BLaER1 (cell line): ENCODE results near the gene MPHOSPH10.
"Not testable (repeated sequence)": the region's sequence is repeated elsewhere in the genome, so short reads cannot be mapped to it uniquely, and the experiment has no call there.

Experiments used
- H3K27ac ChIP-seq: shearing (Covaris generic); formaldehyde crosslinking; 2 replicates; pipeline ENCODE4 v1.8.1; 2022
- H3K27me3 ChIP-seq: shearing (Covaris generic); formaldehyde crosslinking; 2 replicates; pipeline ENCODE4 v1.8.1; 2022
- H3K36me3 ChIP-seq: shearing (Covaris generic); formaldehyde crosslinking; 2 replicates; pipeline ENCODE4 v1.8.1; 2022
- H3K4me1 ChIP-seq: shearing (Covaris generic); formaldehyde crosslinking; 2 replicates; pipeline ENCODE4 v1.8.1; 2022
- H3K4me2 ChIP-seq: shearing (Covaris generic); formaldehyde crosslinking; 2 replicates; pipeline ENCODE4 v1.8.1; 2022
- H3K4me3 ChIP-seq: shearing (Covaris generic); formaldehyde crosslinking; 2 replicates; pipeline ENCODE4 v1.8.1; 2022
- H3K9ac ChIP-seq: shearing (Covaris generic); formaldehyde crosslinking; 2 replicates; pipeline ENCODE4 v1.8.1; 2022
- H3K9me3 ChIP-seq: shearing (Covaris generic); formaldehyde crosslinking; 2 replicates; pipeline ENCODE4 v1.8.1; 2022
- H4K20me1 ChIP-seq: shearing (Covaris generic); formaldehyde crosslinking; 2 replicates; pipeline ENCODE4 v1.8.1; 2022
- Cebpa-rat ChIP-seq: shearing (Covaris generic); IDR thresholded peaks from 2 replicates; pipeline ENCODE4 v1.8.1; 2022

MPHOSPH10 gene

DNA sequence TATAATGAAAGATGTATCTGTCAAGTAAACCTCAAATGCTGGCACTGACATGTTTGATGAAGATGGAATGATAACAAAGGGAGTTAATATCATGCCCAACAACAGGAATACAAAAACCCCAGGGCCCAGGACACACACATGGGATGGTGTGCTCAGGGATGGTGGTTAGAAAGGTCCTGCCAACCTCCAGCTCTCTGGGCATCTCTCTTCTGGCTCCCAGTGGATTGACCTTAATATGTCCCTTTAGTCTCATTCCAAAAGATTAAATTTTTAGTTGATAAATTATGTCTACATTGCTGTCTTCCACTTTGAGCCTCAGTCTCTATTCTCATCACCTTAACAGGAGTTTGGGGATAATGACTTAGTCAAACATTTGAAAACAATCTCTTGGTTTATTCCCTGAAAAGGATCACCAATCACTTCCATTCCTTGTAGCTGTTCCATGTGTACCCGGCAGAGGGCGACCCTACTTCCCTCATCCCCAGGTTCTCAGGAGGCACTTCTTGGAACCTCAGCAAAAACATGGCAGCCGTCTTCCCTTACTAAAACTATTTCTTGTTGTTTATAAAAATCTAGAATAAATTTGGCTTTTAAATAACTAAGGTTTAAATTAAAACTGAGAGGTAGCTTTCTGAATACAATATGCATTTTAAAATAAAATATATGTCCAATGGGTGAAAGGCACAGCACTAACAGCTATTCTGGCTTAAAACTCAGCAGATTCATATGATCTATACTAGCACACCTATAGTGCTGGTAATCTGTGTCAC lies 30.1 kb upstream of the MPHOSPH10 start:
- Histone ChIP-seq H4K20me1 (no peaks in the 10 kb centered on the region), H3K4me1 (peaks cover 6% of the 10 kb centered on the region; the same call in 1 of the 2 replicates), H3K4me2 (no peak overlapping the region), H3K27ac (no peak overlapping the region), H3K9me3 (peaks cover 10% of the 10 kb centered on the region; the same call in 1 of the 2 replicates), H3K36me3 (no peaks in the 10 kb centered on the region), H3K4me3 (no peak overlapping the region), H3K9ac (no peak overlapping the region), H3K27me3 (no peaks in the 10 kb centered on the region)
- TF ChIP-seq Cebpa-rat: no peak

DNA sequence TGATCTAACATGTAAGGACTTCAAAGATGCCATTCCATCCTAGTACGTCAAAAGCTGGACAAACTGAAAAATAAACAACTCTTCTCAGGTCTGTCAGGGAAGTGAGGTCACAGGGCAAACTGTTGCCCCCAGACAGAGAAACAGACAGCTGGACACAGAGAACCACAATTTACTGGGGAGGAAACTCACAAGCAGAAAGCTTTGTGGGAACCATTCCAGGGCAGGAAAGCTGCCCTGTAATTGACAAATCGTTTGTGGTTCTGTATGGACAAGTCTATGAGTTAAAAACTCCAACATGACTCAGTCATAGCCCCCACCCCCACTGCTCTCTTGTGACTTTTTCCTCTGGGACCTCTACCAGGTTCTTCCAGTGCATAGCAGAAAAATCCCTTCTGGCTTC lies 28.8 kb upstream of the MPHOSPH10 start:
- Histone ChIP-seq H3K9ac (no peak overlapping the region), H4K20me1 (no peaks in the 10 kb centered on the region), H3K4me2 (no peak overlapping the region), H3K36me3 (no peaks in the 10 kb centered on the region), H3K27ac (no peak overlapping the region), H3K27me3 (no peaks in the 10 kb centered on the region), H3K4me3 (no peak overlapping the region), H3K9me3 (peaks cover 15% of the 10 kb centered on the region; the same call in 1 of the 2 replicates), H3K4me1 (peaks cover 6% of the 10 kb centered on the region; the same call in 1 of the 2 replicates)
- no peak for TF ChIP-seq Cebpa-rat

DNA sequence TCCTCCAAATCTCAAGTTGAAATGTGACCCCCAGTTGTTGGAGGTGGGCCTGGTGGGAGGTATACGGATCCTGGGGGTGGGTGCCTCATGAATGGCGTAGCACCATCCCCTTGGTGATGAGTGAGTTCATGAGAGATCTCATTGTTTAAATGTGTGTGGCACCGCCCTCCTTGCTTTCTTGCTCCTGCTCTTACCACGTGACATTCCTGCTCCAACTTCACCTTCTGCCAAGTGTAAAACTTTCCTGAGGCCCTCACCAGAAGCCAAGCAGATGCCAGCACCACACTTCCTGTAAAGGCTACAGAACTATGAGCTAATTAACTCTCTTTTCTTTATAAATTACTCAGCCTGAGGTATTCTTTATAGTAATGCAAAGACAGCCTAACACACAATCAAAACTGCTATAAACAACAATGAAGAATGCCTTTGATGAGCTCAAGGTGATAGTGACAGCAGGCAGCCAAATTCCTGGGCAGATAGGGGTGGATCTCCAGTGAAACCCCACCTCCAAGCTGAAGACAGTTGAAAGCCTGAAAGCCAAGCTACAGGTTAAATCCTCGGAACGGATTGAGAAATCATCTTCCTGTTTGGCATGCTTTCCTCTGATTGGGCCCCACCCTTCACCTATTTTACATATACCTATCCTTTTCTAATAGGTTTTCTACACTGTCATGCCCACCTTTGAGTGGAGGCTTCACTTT lies 27.3 kb upstream of the MPHOSPH10 start:
- H3K4me3 ChIP-seq: no peak overlapping the region
- no peaks in the 10 kb centered on the region for H3K27me3 ChIP-seq
- H3K9ac ChIP-seq: no peak overlapping the region
- no peaks in the 10 kb centered on the region for H3K36me3 ChIP-seq
- no peaks in the 10 kb centered on the region for H4K20me1 ChIP-seq
- TF ChIP-seq Cebpa-rat: no peak
- H3K27ac ChIP-seq: no peak overlapping the region
- peaks cover 6% of the 10 kb centered on the region; the same call in 1 of the 2 replicates for H3K4me1 ChIP-seq
- no peak overlapping the region for H3K4me2 ChIP-seq
- H3K9me3 ChIP-seq: peaks cover 15% of the 10 kb centered on the region; the same call in 1 of the 2 replicates

DNA sequence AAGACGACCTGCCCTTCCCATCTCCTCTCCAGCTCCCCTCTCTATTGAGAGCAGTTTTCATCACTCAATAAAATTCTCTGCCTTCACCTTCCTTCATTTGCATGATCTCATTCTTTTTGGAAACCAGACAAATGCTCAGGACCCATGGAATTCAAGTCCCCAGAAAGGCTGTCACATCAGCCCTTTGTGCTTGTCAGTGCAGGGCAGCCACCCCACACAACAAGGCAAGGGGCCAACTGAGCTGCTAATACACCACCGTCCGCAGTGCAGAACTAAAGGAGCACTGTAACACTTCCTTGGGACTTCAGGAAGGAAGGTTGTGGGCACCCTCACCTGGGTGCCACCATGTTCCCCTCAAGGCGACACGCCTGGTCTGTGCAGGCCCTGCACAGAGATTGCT lies 26.6 kb upstream of the MPHOSPH10 start:
- Histone ChIP-seq H3K9ac (no peak overlapping the region), H3K36me3 (0 out of 2 replicates have a peak, but pooled peaks cover 5% of the 10 kb centered on the region), H3K27me3 (no peaks in the 10 kb centered on the region), H3K4me1 (peaks cover 6% of the 10 kb centered on the region; the same call in 1 of the 2 replicates), H3K4me2 (no peak overlapping the region), H3K4me3 (no peak overlapping the region), H3K27ac (no peak overlapping the region), H3K9me3 (peaks cover 15% of the 10 kb centered on the region; the same call in 1 of the 2 replicates), H4K20me1 (no peaks in the 10 kb centered on the region)
- TF ChIP-seq Cebpa-rat: no peak

DNA sequence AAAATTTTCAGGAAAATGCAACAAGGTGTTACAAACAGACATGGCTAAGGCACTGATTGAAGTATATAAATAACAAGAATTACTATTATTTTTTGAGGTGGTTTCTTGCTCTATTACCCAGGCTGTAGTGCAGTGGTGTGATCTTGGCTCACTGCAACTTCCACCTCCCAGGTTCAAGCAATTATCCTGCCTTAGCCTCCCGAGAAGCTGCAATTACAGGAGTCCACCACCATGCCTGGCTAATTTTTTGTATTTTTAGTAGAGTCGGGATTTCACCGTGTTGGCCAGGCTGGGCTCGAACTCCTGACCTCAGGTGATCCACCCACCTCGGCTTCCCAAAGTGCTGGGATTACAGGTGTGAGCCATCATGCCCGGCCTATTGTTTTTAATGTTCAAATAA lies 24.0 kb upstream of the MPHOSPH10 start:
- not testable (repeated sequence) for H3K4me3 ChIP-seq, H3K27me3 ChIP-seq, H4K20me1 ChIP-seq

DNA sequence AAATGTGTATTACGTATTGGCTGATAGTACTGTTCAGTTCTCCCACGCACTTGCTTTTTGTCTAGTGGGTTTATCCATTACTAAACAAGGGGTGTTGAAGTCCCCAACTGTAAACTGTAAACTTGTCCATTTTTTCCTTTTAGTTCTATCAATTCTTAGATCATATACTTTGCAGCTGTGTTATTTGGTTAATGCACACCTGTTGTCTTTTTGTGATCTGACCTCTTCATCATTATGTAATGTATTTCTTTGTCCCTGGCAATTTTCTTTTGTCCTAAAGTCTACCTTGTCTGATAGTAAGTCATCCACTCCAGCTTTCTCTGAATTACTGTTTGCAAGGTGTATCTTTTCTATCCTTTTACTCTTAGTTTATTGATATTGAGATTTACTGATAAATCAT lies 22.3 kb upstream of the MPHOSPH10 start:
- H3K36me3 ChIP-seq: peaks cover 19% of the 10 kb centered on the region

More for the DNA sequence above, 24.0 kb upstream of the MPHOSPH10 start:
- not testable (repeated sequence) for H3K4me1 ChIP-seq, H3K9ac ChIP-seq, H3K27ac ChIP-seq, H3K4me2 ChIP-seq
- Histone ChIP-seq H3K9me3 (peaks cover 15% of the 10 kb centered on the region; the same call in 1 of the 2 replicates), H3K36me3 (peaks cover 14% of the 10 kb centered on the region; the same call in 1 of the 2 replicates)

DNA sequence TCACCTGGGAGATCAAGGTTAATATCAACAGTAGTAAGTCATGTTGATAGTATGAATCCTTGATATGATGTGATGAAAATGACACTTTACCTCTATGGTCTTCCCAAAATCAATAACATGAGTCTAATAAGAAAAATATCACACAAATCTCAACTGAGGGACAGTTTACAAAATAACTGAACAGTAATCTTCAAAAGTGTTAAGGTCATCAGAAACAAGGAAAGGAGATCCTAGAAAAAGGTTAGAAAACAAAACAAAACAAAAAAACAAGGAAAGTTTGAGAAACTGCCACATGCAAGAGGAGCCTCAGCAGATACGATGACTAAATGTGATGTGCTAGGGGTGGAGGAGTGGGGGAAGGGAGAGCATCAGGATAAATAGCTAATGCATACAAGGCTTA lies 16.6 kb upstream of the MPHOSPH10 start:
- Histone ChIP-seq H3K27me3 (no peaks in the 10 kb centered on the region), H3K9ac (no peak overlapping the region), H4K20me1 (no peaks in the 10 kb centered on the region), H3K27ac (no peak overlapping the region), H3K4me3 (no peak overlapping the region), H3K4me1 (no peaks in the 10 kb centered on the region), H3K36me3 (peaks cover 54% of the 10 kb centered on the region), H3K4me2 (no peak overlapping the region), H3K9me3 (no peaks in the 10 kb centered on the region)
- TF ChIP-seq Cebpa-rat: no peak

More for the DNA sequence above, 22.3 kb upstream of the MPHOSPH10 start:
- peaks cover 15% of the 10 kb centered on the region; the same call in 1 of the 2 replicates for H3K9me3 ChIP-seq
- no peak overlapping the region for H3K27ac ChIP-seq
- H4K20me1 ChIP-seq: no peaks in the 10 kb centered on the region
- H3K4me3 ChIP-seq: no peak overlapping the region
- no peak overlapping the region for H3K4me2 ChIP-seq
- no peak overlapping the region for H3K9ac ChIP-seq
- no peaks in the 10 kb centered on the region for H3K4me1 ChIP-seq
- TF ChIP-seq Cebpa-rat: no peak
- no peaks in the 10 kb centered on the region for H3K27me3 ChIP-seq

DNA sequence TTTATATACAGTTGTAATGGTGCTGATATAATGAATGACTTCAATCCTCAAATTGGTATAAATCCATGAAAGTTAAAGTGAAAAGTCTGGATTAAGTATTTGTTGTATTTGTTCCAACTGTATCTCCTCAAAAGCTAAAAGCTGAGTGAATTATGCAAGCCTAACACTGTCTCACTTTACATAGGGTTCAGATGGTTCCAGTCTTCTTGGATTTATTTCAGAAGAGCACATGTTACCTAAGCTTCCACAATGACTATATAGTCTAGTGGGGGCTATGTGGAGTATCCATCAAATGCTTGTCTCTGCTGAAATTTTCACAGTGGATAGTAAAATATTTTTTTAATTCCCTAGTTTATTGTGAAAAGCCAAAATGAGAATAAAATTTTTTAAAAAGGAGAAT lies 13.4 kb upstream of the MPHOSPH10 start:
- H3K9ac ChIP-seq: no peak overlapping the region
- no peak for TF ChIP-seq Cebpa-rat
- no peaks in the 10 kb centered on the region for H3K27me3 ChIP-seq
- no peaks in the 10 kb centered on the region for H4K20me1 ChIP-seq
- H3K4me1 ChIP-seq: no peaks in the 10 kb centered on the region
- H3K4me2 ChIP-seq: no peak overlapping the region
- H3K4me3 ChIP-seq: no peak overlapping the region
- no peaks in the 10 kb centered on the region for H3K9me3 ChIP-seq
- peaks cover 68% of the 10 kb centered on the region for H3K36me3 ChIP-seq
- H3K27ac ChIP-seq: no peak overlapping the region

DNA sequence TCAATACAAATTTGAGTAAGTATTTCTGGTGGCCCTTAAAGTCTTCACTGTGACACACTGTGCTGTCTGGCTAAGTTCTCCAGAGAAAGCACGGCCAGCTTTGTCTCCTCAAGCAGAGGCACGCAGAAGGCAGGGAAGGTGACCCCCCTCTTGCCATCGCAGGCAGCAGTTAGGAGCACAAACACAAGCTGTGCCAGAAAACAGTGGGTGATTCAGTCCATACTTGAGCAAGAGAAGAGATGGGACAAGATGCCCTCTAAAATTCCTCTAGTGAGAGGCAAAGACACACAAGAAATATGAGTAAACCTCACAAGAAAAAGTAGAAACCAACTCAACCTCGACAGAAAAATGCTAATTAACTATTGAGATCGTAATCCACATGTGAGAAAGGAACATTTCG lies 10.2 kb upstream of the MPHOSPH10 start:
- H3K9me3 ChIP-seq: peaks cover 10% of the 10 kb centered on the region
- no peaks in the 10 kb centered on the region for H3K27me3 ChIP-seq
- H3K36me3 ChIP-seq: peaks cover 68% of the 10 kb centered on the region

DNA sequence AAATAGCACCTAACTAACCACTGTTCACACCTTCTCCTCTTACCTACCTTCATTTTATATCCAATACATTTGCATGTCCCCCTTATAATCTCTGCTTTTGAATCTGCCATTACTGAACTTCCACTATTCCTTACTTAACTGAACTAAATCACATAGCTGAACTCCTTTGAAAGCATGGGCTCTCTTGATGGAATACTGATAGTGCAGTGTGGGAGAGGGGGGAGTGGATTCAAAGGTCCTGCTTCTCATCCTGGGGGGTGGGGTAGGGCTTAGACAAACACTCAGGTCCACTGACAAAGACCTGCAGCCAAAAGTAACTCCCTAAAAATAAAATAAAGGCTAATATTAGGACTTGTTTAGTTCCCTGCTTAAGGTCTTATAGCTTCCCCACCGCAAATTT lies 9.0 kb upstream of the MPHOSPH10 start:
- Histone ChIP-seq H3K9ac (no peak overlapping the region), H3K9me3 (peaks cover 10% of the 10 kb centered on the region), H3K27me3 (no peaks in the 10 kb centered on the region), H3K4me1 (no peaks in the 10 kb centered on the region), H3K4me2 (no peak overlapping the region), H3K4me3 (no peak overlapping the region), H3K27ac (no peak overlapping the region), H4K20me1 (no peaks in the 10 kb centered on the region), H3K36me3 (peaks cover 60% of the 10 kb centered on the region)
- TF ChIP-seq Cebpa-rat: no peak

More for the DNA sequence above, 10.2 kb upstream of the MPHOSPH10 start:
- no peak for TF ChIP-seq Cebpa-rat
- Histone ChIP-seq H3K4me3 (no peak overlapping the region), H3K4me1 (no peaks in the 10 kb centered on the region), H3K27ac (no peak overlapping the region), H4K20me1 (no peaks in the 10 kb centered on the region), H3K9ac (no peak overlapping the region), H3K4me2 (no peak overlapping the region)
